ENCODE measurements around the gene SHB. TPM values are rescaled to one million over a fixed set of nuclear protein-coding genes. Genes with fewer than 3 reads are reported as not detected.

Gene SHB
- total RNA-seq, 4 donors from 2014 or later, result 9.7 to 17.5 (median 14.2) TPM

DNA sequence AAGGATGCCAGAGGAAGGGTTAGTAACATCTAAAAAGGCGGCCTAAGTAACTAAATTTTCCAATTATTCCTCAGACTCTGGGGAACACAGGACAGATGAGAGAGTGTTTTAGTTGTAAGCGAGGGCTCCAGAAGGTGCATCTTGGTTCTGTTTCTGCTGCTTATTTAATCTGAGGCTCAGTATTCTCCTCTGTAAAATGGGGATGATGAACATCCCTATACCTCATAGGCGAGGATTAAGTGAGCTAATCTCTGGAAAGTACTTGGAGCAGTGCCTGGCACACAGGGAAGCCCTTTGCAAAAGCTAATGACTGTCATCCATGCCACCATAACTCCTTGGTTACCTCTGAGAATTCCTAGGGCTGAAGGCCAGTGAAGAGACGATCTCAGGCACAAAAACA is 59.0 kb downstream of the SHB start:
- H3K9me3 ChIP-seq, result no peaks in the 10 kb centered on the region
- 79 to 92% methylated on average over 2 to 4 of the region's 4 CpGs for WGBS, 2 donors (ENCODE audit: low coverage in 1 of 2)
- no peak for TF ChIP-seq EP300 (IDR thresholded peaks at IDR 0.05)
- no peak for TF ChIP-seq POLR2AphosphoS5 (IDR thresholded peaks at IDR 0.05)
- H3K27ac ChIP-seq, result no peak overlapping the region
- no peak for ATAC-seq
- H3K27me3 ChIP-seq, result no peaks in the 10 kb centered on the region
- H3K4me3 ChIP-seq, result no peak overlapping the region
- H3K4me1 ChIP-seq, result peaks cover 0 to 47% (median 5%) of the 10 kb centered on the region in 3 donors
- peaks cover 0 to 27% of the 10 kb centered on the region in 2 donors for H3K36me3 ChIP-seq

DNA sequence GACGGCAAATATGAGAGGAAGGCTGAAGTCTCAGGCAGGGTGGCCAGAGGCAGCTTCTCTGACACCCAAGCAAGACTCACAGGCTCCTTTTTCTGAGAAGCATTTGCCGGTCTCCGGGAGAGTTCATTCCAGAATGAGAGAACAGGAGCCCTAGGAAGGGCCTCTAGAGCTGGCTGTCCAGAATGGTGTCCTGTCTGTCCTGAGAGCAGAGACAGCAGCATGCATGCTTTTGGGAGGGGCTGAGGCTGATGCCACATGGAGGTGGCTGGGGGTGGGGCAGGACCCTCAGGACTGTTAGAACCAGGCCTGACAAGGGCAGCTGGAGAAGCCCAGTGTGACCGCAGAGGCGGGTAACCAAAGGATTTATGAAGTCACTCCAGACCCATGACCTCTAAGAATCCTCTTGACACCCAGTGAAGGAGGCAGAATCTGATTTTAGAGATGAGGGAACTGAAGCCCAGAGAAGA is 60.0 kb downstream of the SHB start:
- no peak for ATAC-seq
- H3K4me3 ChIP-seq, result no peak overlapping the region
- 40% methylated on average over 1 of the region's 5 CpGs; no CpG with 5 or more reads in 1 of the 2 donors for WGBS, 2 donors (ENCODE audit: low coverage in 1 of 2)
- H3K27me3 ChIP-seq, result no peaks in the 10 kb centered on the region
- no peaks in the 10 kb centered on the region for H3K9me3 ChIP-seq
- TF ChIP-seq EP300 (IDR thresholded peaks at IDR 0.05) (no peak), POLR2AphosphoS5 (IDR thresholded peaks at IDR 0.05) (no peak), POLR2A (IDR thresholded peaks at IDR 0.05) (no peak)
- TF ChIP-seq, protein P1, sequence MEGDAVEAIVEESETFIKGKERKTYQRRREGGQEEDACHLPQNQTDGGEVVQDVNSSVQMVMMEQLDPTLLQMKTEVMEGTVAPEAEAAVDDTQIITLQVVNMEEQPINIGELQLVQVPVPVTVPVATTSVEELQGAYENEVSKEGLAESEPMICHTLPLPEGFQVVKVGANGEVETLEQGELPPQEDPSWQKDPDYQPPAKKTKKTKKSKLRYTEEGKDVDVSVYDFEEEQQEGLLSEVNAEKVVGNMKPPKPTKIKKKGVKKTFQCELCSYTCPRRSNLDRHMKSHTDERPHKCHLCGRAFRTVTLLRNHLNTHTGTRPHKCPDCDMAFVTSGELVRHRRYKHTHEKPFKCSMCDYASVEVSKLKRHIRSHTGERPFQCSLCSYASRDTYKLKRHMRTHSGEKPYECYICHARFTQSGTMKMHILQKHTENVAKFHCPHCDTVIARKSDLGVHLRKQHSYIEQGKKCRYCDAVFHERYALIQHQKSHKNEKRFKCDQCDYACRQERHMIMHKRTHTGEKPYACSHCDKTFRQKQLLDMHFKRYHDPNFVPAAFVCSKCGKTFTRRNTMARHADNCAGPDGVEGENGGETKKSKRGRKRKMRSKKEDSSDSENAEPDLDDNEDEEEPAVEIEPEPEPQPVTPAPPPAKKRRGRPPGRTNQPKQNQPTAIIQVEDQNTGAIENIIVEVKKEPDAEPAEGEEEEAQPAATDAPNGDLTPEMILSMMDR (IDR thresholded peaks at IDR 0.05), result no peak
- H3K27ac ChIP-seq, result peak overlapping the region in 2 of 4 donors; percentile 7 to 11
- H3K4me1 ChIP-seq, result peaks cover 0 to 52% (median 5%) of the 10 kb centered on the region in 3 donors
- peaks cover 0 to 19% of the 10 kb centered on the region in 2 donors for H3K36me3 ChIP-seq

DNA sequence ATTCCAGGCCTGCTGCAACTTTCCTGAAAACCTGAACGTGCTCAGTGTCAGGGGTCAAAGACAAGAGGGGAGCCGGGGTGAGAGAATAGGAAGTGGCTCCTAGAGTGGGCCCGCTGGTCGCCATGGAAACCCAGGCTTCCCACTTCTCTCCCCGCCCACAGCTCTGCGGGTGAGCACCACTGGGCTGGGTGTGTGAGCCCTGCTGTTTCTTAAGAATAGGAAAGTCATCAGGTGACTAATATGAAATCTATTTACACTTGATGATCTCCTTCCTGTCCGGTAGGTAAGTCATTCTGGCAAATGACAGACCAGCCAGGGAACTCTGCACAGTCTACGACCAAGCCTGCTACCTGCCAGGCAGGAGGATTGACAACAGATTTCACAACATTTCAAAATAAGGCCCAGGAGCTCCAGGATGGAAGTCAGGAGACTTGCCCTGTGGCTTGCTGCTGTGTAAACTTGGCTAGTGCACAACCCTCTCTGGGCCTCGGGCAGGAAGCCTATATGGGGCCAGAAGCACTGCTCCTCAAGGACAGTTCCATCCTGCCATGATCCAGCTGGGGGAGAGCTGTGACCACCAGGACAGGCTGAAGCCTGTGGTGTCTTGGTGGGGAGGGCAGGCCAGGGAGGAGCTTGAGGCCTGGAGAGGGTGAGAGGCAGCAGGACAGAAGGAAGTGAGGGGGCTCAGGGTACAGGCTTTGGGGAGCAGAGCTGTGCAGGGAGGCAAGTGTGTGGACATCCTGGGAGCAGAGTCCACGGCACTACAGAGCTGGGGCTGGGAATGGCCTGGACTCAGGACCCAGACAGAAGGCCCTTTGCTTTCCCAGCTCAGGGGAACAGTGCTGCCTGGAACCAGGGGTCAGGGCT is 60.6 kb downstream of the SHB start:
- no peaks in the 10 kb centered on the region for H3K9me3 ChIP-seq
- H3K36me3 ChIP-seq, result peaks cover 0 to 13% of the 10 kb centered on the region in 2 donors
- H3K4me1 ChIP-seq, result peaks cover 0 to 55% (median 5%) of the 10 kb centered on the region in 3 donors
- TF ChIP-seq POLR2A (IDR thresholded peaks at IDR 0.05) (no peak), POLR2AphosphoS5 (IDR thresholded peaks at IDR 0.05) (no peak), EP300 (IDR thresholded peaks at IDR 0.05) (no peak)
- TF ChIP-seq, protein P1 (IDR thresholded peaks at IDR 0.05), result no peak
- no peaks in the 10 kb centered on the region for H3K27me3 ChIP-seq
- 32 to 64% methylated on average over 6 to 7 of the region's 10 CpGs for WGBS, 2 donors (ENCODE audit: low coverage in 1 of 2)
- H3K27ac ChIP-seq, result peak overlapping the region in 2 of 4 donors; percentile 7 to 12
- peak; percentile 42 for ATAC-seq
- no peak overlapping the region for H3K4me3 ChIP-seq

DNA sequence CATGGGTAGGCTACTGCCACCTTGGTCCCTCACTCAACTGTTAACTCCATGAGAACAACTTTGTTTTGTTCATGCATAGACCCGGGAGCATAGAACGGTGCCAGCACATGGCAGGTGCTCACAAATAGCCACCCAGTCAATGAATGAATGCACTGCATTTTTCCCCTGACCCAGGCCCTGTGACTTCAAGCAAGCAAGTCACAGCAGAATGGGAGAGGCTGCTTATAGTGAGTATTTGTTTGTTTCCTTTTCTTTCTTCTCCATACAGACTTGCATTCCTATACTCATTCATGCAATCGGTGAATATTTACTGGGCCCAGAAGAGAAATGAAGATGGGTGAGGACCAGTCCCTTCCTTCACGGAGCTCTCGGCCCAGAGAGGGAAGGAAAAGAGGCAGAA is 62.0 kb downstream of the SHB start:
- no peak overlapping the region for H3K27ac ChIP-seq
- peaks cover 0 to 3% of the 10 kb centered on the region in 2 donors for H3K36me3 ChIP-seq
- H3K9me3 ChIP-seq, result no peaks in the 10 kb centered on the region
- no peak for TF ChIP-seq POLR2AphosphoS5 (IDR thresholded peaks at IDR 0.05)
- TF ChIP-seq, protein P1 (IDR thresholded peaks at IDR 0.05), result no peak
- WGBS, 2 donors (ENCODE audit: low coverage in 1 of 2), result 86 to 90% methylated on average over 1 to 2 of the region's 5 CpGs
- peaks cover 0 to 55% (median 5%) of the 10 kb centered on the region in 3 donors for H3K4me1 ChIP-seq
- H3K4me3 ChIP-seq, result no peak overlapping the region
- ATAC-seq, result no peak
- H3K27me3 ChIP-seq, result no peaks in the 10 kb centered on the region

DNA sequence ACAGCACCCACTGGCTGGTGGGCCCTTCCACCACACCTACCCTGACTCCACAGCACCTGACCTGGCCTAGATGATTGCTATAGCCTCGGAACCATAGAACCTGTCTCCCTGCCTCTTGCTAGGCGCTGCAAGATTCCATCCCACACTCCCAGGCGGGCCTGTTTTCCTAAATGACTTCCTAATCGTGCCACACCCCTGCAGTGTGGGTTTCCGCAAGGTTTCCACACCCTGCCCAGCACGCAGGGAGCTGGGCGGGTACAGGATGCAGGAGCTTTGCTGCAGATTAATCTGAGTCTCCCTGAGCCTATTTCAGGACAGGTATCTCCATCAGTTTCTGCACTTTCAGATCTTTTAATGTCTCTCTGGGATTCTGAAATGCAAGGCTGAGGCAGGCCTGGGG is 62.9 kb downstream of the SHB start:
- Histone ChIP-seq H3K9me3 (no peaks in the 10 kb centered on the region), H3K27me3 (no peaks in the 10 kb centered on the region), H3K4me3 (no peak overlapping the region), H3K4me1 (peaks cover 0 to 55% (median 5%) of the 10 kb centered on the region in 3 donors), H3K27ac (no peak overlapping the region), H3K36me3 (no peaks in the 10 kb centered on the region)
- WGBS, 2 donors (ENCODE audit: low coverage in 1 of 2), result 97 to 100% methylated on average over 5 to 6 of the region's 7 CpGs
- ATAC-seq, result peak; percentile 31
- TF ChIP-seq POLR2A (IDR thresholded peaks at IDR 0.05), result no peak
- TF ChIP-seq POLR2AphosphoS5 (IDR thresholded peaks at IDR 0.05), result no peak
- TF ChIP-seq, protein P1 (IDR thresholded peaks at IDR 0.05), result no peak
- TF ChIP-seq EP300 (IDR thresholded peaks at IDR 0.05), result no peak
